GM19397 (cell line): Measurements from ENCODE around the gene ENSA.
"Not testable (repeated sequence)": the region's sequence is repeated elsewhere in the genome, so short reads cannot be mapped to it uniquely, and the experiment has no call there.

Source experiments
- ATAC-seq: cut with Tn5 transposase; IDR thresholded peaks from one replicate; pipeline ENCODE4 v1.9.1; 2021; ENCODE audit warnings: mild to moderate bottlenecking, moderate library complexity; ENCODE audit not compliant: unreplicated experiment

The ENSA gene

DNA sequence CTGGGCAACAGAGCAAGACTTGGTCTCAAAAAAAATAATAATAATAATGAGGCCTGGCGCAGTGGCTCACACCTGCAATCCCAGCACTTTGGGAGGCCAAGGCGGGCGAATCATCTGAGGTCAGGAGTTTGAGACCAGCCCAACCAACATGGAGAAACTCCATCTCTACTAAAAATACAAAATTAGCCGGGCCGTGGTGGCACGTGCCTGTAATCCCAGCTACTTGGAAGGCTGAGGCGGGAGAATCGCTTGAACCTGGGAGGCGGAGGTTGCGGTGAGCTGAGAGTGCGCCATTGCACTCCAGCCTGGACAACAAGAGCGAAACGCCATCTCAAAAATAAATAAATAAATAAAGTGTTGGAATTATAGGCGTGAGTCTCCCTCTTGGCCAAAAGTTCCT, 47.5 kb downstream of the ENSA start:
- ATAC-seq = not testable (repeated sequence)

DNA sequence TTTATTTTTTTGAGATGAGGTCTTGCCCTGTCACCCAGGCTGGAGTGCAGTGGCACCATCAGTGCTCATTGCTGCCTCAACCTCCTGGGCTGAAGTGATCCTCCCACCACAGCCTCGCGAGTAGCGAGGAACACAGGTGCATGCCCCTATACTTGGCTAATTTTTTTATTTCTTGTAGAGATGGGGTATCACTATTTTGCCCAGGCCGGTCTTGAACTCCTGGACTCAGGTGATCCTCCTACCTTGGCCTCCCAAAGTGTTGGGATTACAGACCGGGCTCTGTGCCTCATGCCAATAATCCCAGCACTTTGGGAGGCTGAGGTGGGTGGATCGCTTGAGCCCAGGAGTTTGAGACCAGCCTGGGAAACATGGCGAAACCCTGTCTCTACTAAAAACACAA, 48.0 kb downstream of the ENSA start:
- not testable (repeated sequence) for ATAC-seq

DNA sequence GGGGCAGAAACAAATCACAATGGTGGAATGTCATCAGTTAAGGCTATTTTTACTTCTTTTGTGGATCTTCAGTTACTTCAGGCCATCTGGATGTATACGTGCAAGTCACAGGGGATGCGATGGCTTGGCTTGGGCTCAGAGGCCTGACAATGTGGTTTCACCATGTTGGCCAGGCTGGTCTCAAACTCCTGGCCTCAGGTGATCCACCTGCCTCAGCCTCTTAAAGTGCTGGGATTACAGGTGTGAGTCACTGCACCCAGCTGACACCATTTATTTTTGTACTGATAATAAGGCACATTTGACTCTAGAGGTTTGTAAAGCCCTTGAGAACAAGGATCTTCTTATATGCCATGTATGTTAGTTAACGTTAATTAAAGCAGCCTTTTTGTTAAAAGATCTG, 48.4 kb downstream of the ENSA start:
- ATAC-seq = not testable (repeated sequence)

DNA sequence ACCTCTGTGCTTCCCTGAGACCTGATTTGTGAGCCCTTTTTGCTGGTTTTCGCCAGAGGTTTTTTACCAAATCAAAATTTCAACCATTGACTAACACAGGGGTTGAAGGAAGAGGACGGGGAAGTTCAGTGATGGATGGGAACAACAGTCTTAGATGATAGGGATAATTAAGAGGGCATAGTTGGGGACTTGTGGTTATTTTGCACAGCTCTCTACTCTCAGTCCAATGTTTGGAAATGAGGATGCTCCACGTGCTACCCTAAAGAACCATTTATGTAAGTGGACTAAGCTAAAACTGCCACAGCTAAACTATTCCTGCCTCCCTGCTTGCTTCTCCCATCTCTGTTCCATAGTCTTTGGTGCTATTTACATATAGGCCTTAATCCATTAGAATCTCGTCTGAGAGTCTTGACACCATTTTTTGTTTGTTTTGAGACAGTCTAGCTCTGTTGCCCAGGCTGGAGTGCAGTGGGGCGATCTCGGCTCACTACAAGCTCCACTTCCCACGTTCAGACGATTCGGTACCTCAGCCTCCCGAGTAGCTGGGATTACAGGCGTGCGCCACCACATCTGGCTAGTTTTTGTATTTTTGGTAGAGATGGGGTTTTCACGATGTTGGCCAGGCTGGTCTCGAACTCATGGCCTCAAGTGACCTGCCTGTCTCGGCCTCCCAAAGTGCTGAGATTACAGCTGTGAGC, 49.3 kb downstream of the ENSA start:
- no peak for ATAC-seq

DNA sequence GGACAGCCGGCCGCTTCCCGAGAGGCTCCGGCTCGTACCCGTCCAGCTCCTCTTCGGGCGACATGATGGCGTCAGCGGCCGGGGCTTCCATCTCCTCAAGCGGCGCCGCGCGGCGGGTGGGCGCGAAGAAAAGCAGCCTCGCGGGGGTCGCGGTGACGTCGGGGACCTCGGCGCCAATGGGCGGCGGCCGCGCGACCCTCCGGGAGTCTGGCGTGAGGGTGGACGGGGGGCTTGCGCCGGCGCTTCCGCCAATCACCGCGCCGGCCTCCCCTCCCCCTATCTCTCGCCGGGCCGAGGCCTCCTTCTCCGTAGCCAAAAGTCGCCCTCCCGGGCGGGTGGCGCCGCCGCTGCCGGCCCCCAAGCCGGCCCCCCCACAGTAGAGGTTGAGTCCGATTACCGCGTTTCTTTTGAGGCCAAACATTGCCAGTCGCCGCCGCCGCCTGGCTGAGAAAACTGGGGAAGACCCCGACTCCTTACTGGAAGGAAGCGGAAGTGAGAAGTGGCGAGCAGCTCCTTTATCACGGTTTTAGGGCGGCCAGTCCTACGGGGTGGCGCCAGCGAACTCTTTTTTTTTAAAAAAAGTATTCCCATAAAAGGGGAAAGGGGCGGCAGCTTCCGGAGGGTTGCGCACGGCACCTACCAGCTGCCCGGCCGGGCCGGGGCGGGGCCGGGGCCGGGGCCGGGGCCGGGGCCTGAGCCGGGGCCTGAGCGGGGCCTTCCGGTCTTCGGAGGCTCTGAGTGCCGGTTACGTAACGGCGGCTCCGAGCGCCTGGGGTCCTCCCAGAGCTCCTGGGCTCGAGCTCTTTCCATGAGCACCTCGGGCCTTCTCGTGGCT, 50.1 kb downstream of the ENSA start, which contains the start of gene MCL1:
Gene MCL1 (minus strand): TSS at position 501 of the 835 bp plus-strand sequence. CDS start 80 bp downstream, at position 421.
- peak; percentile 81 for ATAC-seq

DNA sequence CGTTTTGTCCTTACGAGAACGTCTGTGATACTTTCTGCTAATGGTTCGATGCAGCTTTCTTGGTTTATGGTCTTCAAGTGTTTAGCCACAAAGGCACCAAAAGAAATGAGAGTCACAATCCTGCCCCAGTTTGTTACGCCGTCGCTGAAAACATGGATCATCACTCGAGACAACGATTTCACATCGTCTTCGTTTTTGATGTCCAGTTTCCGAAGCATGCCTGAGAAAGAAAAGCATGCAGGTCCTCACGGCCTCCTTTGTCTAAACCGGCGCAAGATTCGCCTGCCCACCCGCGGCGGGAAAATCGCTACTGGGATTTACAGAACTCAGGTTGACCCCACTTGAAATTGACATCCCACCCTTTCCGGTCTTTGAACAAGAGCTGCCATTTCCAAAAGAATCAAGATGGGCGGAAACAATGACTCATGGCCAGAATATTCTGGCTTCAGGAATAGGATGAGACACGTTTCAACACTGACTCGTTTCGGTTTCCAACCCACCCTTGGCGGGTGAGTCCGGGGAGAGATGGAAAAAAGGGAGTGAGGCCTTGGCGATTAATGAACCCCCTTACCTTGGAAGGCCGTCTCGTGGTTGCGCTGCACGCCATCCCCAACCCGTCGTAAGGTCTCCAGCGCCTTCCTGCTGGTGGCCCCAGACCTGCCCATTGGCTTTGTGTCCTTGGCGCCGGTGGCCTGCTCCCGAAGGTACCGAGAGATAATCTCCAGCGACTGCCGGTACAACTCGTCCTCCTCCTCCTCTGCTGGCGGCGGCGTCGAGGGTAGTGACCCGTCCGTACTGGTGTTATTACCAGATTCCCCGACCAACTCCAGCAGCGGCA, 50.9 kb downstream of the ENSA start:
- peak; percentile 1 for ATAC-seq

DNA sequence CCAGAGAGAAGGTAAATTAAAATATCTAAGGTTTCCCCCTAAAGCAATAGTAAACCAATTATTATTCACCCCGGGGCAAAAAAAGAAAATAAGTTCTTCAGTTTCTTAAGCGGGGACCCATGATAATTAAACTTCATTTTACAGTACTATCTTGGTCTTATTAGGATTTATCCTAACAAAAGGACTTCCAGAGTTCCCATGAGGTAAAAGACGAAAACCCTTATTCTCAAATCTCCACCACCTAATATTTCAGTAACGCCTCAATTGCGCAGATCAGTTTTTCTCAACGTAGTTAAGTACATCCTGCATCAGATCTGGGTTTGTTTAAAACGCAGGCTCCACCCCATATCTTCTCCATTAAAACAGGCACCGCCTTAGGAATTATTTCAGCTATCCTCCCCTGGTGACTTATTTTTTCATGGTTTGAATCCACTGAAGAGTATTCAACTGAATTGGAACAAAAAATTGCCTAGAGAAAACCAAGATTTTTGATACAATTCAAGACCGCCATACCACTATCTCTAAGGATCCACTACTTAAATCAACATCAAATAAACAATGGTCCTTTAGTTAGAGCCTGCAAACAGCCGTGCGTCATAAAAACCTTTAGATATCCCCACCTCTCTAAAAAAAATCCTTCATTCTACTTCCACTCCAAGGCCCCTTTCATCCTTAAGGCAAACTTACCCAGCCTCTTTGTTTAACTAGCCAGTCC, 51.7 kb downstream of the ENSA start:
- ATAC-seq = no peak

DNA sequence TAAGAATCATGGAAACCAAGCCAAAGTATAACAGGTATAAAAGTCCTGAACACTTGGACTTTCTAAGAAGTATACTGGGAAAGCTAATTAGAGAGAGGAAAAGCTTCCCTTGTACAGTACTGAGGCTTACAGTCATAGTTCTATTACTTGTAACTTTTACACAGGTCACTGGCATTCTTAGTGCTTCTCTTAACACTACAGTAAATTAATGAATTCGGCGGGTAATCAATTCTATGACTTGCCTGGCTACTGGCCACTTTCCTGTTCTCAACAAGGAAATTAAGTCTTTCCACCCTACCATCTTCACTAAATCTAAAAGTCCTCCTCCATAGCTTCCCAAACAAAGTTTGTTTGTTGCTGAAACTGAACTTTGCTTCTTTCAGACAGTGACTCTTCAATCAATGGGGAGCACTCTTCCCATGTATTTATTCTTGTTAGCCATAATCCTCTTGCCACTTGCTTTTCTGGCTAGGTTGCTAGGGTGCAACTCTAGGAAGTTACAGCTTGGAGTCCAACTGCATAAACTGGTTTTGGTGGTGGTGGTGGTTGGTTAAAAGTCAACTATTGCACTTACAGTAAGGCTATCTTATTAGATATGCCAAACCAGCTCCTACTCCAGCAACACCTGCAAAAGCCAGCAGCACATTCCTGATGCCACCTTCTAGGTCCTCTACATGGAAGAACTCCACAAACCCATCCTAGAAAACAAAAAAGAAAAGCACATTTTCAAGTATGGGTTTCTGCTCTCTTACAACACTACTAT, 52.4 kb downstream of the ENSA start:
- no peak for ATAC-seq

DNA sequence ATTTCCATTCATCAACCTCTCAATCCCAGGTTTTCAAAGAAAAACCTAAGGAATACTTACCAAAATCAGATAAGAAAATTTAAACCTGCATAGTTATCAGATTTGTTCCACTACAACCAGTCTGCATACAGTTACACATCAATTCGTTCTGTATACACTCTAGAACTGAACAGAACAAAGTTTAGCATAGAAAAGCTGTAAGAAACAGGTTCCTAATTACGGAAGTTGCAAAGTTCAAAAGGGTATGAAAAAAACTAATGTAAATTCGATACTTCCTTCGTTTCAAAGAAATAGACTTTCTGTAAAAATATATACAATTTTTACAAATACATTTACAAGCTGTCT, 53.1 kb downstream of the ENSA start:
- ATAC-seq = no peak

DNA sequence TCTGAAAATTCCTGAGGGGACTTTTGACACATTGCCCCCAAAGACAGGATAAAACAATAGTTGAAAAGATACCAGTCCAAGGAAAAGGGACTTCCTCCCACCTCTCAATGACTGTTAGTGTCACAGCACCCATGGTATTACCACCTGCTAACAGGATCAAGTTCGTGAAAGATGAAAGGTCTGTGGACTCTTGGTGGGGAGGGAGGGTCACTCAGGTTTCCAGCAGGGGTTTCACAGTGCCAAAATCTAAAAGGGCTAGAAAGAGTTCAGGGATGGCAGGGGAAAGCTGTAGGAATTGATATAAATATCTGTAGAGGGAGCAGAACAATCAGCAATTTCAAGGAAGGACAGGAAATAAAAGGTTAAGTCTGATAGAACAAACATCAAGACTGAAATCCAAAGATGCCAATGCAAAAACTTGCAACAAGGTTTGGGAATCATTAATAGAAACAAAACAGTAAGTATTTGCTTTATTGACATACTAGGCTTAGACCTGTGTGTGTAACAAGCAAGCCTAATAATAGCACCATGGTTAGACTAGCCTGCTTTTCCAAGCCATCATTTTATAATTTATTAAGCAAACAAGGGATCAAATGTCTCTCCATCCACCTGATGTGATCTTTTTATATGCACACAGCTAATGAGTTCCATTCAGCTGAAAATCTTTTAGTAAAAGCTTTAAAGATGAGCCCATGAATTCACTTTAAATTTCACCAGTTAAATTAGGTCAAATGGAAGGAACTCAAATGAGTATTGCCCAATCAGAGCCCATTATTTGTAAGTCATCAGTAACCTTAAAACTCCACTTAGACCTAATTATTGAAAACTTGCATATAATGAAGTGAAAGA, 53.7 kb downstream of the ENSA start:
- no peak for ATAC-seq

DNA sequence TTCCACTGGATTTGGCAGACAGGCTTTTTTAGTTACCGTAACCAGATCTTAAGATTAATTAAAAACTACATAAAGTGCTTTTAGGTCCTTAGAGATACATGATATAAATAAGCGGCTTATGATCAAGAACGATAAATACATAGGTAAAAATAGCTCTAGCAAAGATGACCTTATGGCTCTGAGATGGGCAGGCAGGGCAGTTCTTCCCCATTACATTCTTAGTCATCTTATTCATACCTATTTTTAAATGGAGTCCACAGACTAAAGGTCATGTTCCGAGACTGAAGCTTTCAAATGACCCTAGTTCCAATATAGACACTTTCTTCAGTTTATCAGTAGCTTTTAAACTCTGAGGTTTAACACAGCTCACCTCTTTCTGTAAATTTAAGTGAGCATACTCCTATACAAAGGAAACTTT, 54.3 kb downstream of the ENSA start:
- ATAC-seq = no peak

DNA sequence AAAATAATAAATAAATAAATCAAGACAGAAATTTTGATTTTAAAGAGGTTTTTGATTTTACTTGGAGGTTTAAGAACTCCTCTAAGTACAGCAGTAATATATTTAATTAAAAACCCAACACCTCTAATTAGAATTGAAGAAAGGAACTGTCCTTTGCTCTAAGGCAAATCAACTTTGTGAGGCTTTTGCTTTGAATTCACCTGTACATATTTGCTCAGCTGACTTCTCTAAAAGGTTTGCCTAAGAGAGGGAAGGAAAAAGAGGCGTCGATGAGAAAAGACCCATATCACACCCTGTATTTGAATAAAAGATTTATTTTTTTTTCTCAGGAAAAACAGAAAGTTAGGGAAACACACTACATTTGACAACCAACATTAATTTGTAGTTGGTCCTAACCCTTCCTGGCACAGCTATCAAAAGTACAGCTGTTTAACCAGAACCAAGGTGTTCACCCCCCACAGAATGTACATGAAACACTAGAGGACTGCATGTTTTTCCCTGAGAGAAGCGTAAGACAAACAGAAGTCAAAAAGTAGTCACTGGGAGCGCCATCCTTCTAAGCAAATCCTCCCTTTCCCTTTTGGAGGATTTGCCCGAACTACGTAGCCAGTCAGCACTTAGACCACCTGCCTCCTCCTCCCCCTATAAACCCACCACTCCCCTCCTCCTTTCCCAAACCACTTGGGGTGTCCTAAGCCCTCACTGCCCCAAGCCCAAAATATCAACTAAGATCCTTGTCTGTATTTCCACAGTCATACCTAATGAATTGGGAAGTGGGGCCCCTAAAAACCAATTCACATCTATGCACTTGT, 54.9 kb downstream of the ENSA start:
- no peak for ATAC-seq

DNA sequence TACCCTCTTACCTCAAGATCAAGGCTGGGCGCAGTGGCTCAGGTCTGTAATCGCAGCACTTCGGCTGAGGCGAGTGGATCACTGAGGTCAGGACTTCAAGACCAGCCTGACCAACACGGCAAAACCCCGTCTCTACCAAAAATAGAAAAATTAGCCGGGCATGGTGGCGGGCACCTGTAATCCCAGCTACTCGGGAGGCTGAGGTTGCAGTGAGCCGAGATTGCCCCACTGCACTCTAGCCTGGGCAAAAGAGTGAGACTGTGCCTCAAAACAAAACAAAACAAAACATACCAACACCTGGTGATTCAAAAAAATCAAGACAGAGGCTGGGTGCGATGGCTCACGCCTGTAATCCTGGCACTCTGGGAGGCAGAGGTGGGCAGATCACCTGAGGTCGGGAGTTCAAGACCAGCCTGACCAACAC, 55.8 kb downstream of the ENSA start:
- not testable (repeated sequence) for ATAC-seq

DNA sequence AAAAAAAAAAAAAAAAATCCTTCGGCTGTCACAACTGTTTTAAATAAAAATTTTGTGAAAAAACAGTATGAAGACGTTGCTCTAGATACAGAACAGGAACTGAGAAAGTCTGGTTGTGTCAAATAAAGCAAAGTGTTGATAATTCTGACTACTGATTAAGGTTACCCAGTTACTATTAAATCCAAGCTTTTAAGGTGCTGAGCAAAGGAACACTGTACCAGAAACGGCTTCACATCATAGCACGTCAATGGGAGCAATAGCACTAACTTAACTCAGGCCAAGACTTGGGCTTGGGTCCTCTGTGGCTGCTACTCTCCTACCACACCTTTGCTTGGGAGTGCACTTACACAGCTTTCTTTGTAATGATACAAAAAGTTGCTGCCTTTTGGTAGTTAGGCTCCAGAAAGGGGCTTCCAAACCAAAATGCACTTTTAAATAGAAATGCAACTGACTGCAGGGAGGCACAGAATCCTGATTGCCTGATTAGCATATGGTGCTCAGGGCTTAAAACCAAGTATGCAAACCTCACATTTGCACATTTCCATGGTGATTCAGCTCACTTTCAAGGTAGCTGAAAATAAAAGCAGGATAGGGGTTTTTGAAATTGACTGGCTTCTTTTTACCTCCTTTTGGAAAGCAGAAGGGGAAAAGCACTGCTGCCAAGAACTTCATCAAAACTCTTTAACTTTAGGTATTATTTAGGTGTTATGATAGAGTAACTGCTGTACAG, 56.3 kb downstream of the ENSA start:
- ATAC-seq = no peak
